MM.1S (cell line): ENCODE results near the gene VAC14.

Experiments
- DNase-seq: peaks from one replicate; pipeline ENCODE4 v3.0.0-alpha.2; 2015
- H2AFZ ChIP-seq: fragments of 300-600 bp; sonication (generic); 2 replicates; pipeline ENCODE4 v1.6.0; 2016; ENCODE audit warnings: antibody characterized with exemption, low read length
- H3F3A ChIP-seq: fragments of 300-600 bp; sonication (generic); 2 replicates; pipeline ENCODE4 v1.6.1; 2016; ENCODE audit warnings: mild to moderate bottlenecking, antibody characterized with exemption, low read length, moderate library complexity, mixed read lengths; ENCODE audit not compliant: insufficient read depth
- H3K27ac ChIP-seq: fragments of 300-600 bp; sonication (generic); 2 replicates; pipeline ENCODE4 v1.5.1; 2016; ENCODE audit warnings: mild to moderate bottlenecking, low read length
- H3K27me3 ChIP-seq: fragments of 300-600 bp; sonication (generic); replicated peaks from 2 replicates; pipeline ENCODE4 v1.6.0; 2016; ENCODE audit warnings: low read length; ENCODE audit not compliant: insufficient read depth
- H3K36me3 ChIP-seq: fragments of 300-600 bp; sonication (generic); replicated peaks from 2 replicates; pipeline ENCODE4 v1.6.1; 2016; ENCODE audit warnings: mild to moderate bottlenecking, low read length, mixed read lengths; ENCODE audit not compliant: insufficient read depth
- H3K4me1 ChIP-seq: fragments of 300-600 bp; sonication (generic); 2 replicates; pipeline ENCODE4 v1.6.1; 2016; ENCODE audit warnings: low read length, mixed read lengths
- H3K4me2 ChIP-seq: fragments of 300-600 bp; sonication (generic); 2 replicates; pipeline ENCODE4 v1.6.0; 2016; ENCODE audit warnings: low read depth, low read length
- H3K4me3 ChIP-seq: fragments of 300-600 bp; sonication (generic); 2 replicates; pipeline ENCODE4 v1.5.1; 2016; ENCODE audit warnings: low read length, mixed read lengths
- H3K79me2 ChIP-seq: fragments of 300-600 bp; sonication (generic); 2 replicates; pipeline ENCODE4 v1.6.1; 2016; ENCODE audit warnings: mixed run types, low read length, mixed read lengths
- H3K9ac ChIP-seq: fragments of 300-600 bp; sonication (generic); 2 replicates; pipeline ENCODE4 v1.6.1; 2016; ENCODE audit warnings: low read length, mixed read lengths
- H3K9me2 ChIP-seq: fragments of 300-600 bp; sonication (generic); replicated peaks from 2 replicates; pipeline ENCODE4 v1.6.1; 2016; ENCODE audit warnings: mild to moderate bottlenecking, low read length, mixed read lengths; ENCODE audit not compliant: insufficient read depth
- H3K9me3 ChIP-seq: fragments of 300-600 bp; sonication (generic); replicated peaks from 2 replicates; pipeline ENCODE4 v1.6.1; 2016; ENCODE audit warnings: mild to moderate bottlenecking, low read length, mixed read lengths; ENCODE audit not compliant: insufficient read depth
- H4K20me1 ChIP-seq: fragments of 300-600 bp; sonication (generic); 2 replicates; pipeline ENCODE4 v1.6.1; 2016; ENCODE audit warnings: mild to moderate bottlenecking, low read length, moderate library complexity, mixed read lengths; ENCODE audit not compliant: insufficient read depth
- CTCF ChIP-seq: fragments of 300-600 bp; sonication (generic); IDR thresholded peaks from 2 replicates; pipeline ENCODE4 v1.5.1; 2016; ENCODE audit warnings: antibody characterized with exemption, low read length, mixed read lengths
- EZH2 ChIP-seq: fragments of 300-600 bp; sonication (generic); optimal IDR thresholded peaks from 2 replicates; pipeline ENCODE3; 2017; ENCODE audit warnings: low read depth, mild to moderate bottlenecking, antibody characterized with exemption, low read length, mixed read lengths
- EZH2phosphoT487 ChIP-seq: fragments of 300-600 bp; sonication (generic); IDR thresholded peaks from 2 replicates; pipeline ENCODE4 v1.6.1; 2018; ENCODE audit warnings: antibody characterized with exemption, low read length

The VAC14 gene

DNA sequence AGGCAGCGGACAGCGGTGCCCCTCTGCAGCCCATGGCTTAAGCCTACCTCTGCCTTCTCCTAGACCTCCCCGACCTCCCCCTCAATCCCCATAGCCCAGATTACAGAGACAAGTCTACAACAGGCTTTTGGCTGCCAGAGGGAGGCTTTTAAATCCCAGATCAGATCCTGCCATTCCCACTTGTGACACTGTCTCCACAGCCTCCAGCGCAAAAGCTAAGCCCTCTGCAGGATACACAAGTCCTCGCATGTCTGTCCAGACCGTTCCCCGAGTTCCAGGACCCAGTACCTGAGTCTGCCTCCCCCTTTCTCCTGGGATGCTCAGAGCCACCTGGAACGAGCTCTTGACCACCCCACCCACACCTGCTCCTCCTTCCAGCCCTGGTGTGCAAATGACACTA lies 31.2 kb downstream of the VAC14 start:
- no peak overlapping the region for H3K4me2 ChIP-seq
- H3K27me3 ChIP-seq: no peaks in the 10 kb centered on the region
- no peaks in the 10 kb centered on the region for H3F3A ChIP-seq
- H2AFZ ChIP-seq: no peak overlapping the region
- no peaks in the 10 kb centered on the region for H3K9me2 ChIP-seq
- no peaks in the 10 kb centered on the region for H3K9me3 ChIP-seq
- no peaks in the 10 kb centered on the region for H3K36me3 ChIP-seq
- H4K20me1 ChIP-seq: no peaks in the 10 kb centered on the region
- H3K27ac ChIP-seq: no peak overlapping the region
- no peaks in the 10 kb centered on the region for H3K79me2 ChIP-seq
- TF ChIP-seq CTCF (no peak), EZH2 (no peak)
- no peaks in the 10 kb centered on the region for H3K4me1 ChIP-seq
- DNase-seq: no peak
- H3K4me3 ChIP-seq: no peak overlapping the region
- H3K9ac ChIP-seq: no peak overlapping the region

DNA sequence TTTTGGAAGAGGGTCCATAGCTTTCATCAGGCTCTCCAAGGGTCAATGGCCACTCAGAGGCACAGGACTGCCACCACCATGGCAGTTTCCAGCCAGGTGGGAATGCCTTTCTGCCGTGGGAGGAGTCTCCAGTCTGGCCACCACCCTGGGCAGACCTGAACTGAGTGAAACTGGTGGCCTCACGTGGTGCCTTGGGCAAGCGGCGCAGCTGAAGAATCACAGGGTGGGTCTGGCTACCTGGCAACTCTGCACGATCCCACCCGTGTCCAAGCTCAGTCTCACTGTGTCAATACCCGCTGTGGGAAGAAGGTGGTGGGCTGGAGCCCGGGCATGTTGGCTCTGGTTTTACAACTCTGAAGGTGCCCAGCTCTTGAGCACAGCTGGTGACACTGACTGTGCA lies 31.8 kb downstream of the VAC14 start:
- Histone ChIP-seq H3F3A (no peaks in the 10 kb centered on the region), H3K27me3 (no peaks in the 10 kb centered on the region), H3K36me3 (no peaks in the 10 kb centered on the region), H3K9me3 (no peaks in the 10 kb centered on the region), H3K27ac (no peak overlapping the region), H2AFZ (no peak overlapping the region), H3K9ac (no peak overlapping the region), H3K4me2 (no peak overlapping the region), H3K79me2 (no peaks in the 10 kb centered on the region), H3K4me3 (no peak overlapping the region), H3K9me2 (no peaks in the 10 kb centered on the region), H4K20me1 (no peaks in the 10 kb centered on the region), H3K4me1 (no peaks in the 10 kb centered on the region)
- DNase-seq: no peak
- TF ChIP-seq CTCF: no peak
- TF ChIP-seq EZH2: no peak
- no peak for TF ChIP-seq EZH2phosphoT487

DNA sequence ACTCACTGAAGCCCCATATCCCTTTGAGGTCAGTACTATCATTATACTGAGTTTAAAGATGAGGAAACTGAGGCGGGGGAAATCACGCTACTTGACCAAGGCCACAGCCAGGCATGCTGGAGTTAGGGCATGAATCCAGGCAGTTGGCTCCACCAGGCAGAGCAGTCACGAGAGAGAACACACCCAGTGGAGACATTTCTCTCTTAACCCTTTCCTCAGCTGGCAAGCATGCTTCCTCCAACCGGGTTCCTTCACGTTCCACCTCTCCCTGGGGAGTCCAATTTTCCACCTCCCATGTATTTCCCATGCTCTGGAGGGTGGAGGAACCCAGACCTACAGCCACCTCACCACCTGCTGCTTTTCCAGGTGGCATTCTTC lies 32.8 kb downstream of the VAC14 start:
- Histone ChIP-seq H3K4me2 (no peak overlapping the region), H3K9ac (no peak overlapping the region), H4K20me1 (no peaks in the 10 kb centered on the region), H3K36me3 (no peaks in the 10 kb centered on the region), H3K9me3 (no peaks in the 10 kb centered on the region), H3K4me3 (no peak overlapping the region), H3K9me2 (no peaks in the 10 kb centered on the region), H3K4me1 (no peaks in the 10 kb centered on the region), H3K27me3 (no peaks in the 10 kb centered on the region), H3K79me2 (no peaks in the 10 kb centered on the region), H3F3A (no peaks in the 10 kb centered on the region), H2AFZ (no peak overlapping the region), H3K27ac (no peak overlapping the region)
- TF ChIP-seq CTCF (no peak), EZH2phosphoT487 (no peak), EZH2 (no peak)
- no peak for DNase-seq
